NCI-H226 (cell line): ENCODE measurements around the gene TUBGCP6.

ENCODE experiments used
- DNase-seq: peaks from one replicate; pipeline ENCODE4 v3.0.0-alpha.2; 2015

The TUBGCP6 gene

DNA sequence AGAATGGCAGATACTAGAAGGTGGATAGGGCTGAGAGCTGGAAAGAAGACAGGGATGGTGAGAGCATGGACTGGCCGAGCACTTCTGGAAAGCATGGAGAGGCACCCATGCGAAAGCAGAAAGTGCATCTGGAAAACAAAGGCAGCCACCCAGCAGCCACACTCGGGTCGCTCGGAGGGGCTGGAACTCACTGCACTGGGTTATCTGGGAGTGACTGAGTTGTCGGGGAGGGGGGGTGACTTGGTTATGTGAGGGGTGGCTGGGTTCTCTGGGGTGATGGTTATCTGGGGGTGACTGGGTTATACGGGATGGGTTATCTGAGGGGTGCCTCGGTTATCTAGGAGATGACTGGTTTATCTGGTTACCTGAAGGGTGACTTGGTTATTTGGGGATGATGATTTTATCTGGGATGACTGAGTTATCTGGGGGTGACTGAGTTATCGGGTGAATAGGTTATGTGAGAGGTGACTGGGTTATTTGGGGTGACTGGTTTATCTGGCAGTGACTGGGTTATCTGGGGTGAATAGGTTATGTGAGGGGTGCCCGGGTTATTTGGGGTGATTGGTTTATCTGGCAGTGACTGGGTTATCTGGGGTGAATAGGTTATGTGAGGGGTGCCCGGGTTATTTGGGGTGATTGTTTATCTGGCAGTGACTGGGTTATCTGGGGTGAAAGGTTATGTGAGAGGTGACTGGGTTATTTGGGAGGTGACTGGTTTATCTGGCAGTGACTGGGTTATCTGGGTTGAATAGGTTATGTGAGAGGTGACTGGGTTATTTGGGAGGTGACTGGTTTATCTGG is 76.9 kb downstream of the TUBGCP6 start:
- DNase-seq, result no peak
